Measurements from ENCODE around the gene CIZ1. TPM values are rescaled to one million over a fixed set of nuclear protein-coding genes. Genes with fewer than 3 reads are reported as not detected.

CIZ1 gene
- total and polyA plus RNA-seq, 7 experiments from 2014 or later, result 11.2 to 163 (median 137) TPM

- ATAC-seq (peak; percentile 97), DNase-seq (peak; percentile 82 to 99 (median 92))
- intact Hi-C loops (cut with micrococcal nuclease), result loop anchor here (1.0 to 5.0 kb wide), 8 partner anchors 10 to 383 kb away; partner anchors contain the start of gene TOR2A (in 1 of the 2)
- peaks cover 0 to 6% (median 6%) of the 10 kb centered on the region in 5 donors for H3K36me3 Mint-ChIP-seq
- Histone ChIP-seq H3K27me3 (ENCODE audit: control insufficient read depth in 2 of 2, insufficient read depth in 2 of 2, low read length in 2 of 2) (no peaks in the 10 kb centered on the region), H3K27ac (ENCODE audit: low read depth, low read length) (no peak overlapping the region), H3K36me3 (ENCODE audit: control insufficient read depth in 2 of 3, insufficient read depth in 3 of 3, low read length in 3 of 3) (peaks cover 0 to 57% (median 4%) of the 10 kb centered on the region in 3 experiments), H3K9me3 (ENCODE audit: control insufficient read depth in 2 of 3, low read length in 3 of 3) (no peaks in the 10 kb centered on the region), H3K4me1 (ENCODE audit: control insufficient read depth in 2 of 2, insufficient read depth in 2 of 2, low read length in 2 of 2) (peaks cover 0 to 7% of the 10 kb centered on the region in 2 donors), H3K4me3 (ENCODE audit: low read length) (no peak overlapping the region)
- CTCF ChIA-PET, result interaction anchor here (0.5 to 1.8 kb wide), 15 partner anchors 11 to 1368 kb away, joined by 3 to 13 read pairs (median 3); no protein-coding TSS in a partner anchor
- no peaks in the 10 kb centered on the region for H3K27me3 Mint-ChIP-seq
- peak overlapping the region in 4 of 10 donors; percentile 3 to 59 (median 36) for H3K4me3 Mint-ChIP-seq
- POLR2A ChIA-PET, result interaction anchor here (0.7 to 1.7 kb wide), 6 partner anchors 11 to 1205 kb away, joined by 3 to 5 read pairs (median 3); partner anchors contain the start of gene BBLN
- peak overlapping the region in 8 of 9 donors; percentile 11 to 88 (median 60) for H3K27ac Mint-ChIP-seq
- H3K9me3 Mint-ChIP-seq, result peaks cover 0 to 3% (median 0%) of the 10 kb centered on the region in 11 donors
- peaks cover 6 to 13% (median 7%) of the 10 kb centered on the region in 7 donors for H3K4me1 Mint-ChIP-seq
These were observed 73.5 kb downstream of the CIZ1 start for GRCh38 chr9:128117613-128118471.

GRCh38 chr9:128116104-128117083 is 75.0 kb downstream of the CIZ1 start:
- H3K9me3 ChIP-seq (ENCODE audit: control insufficient read depth in 2 of 3, low read length in 3 of 3), result no peaks in the 10 kb centered on the region
- Mint-ChIP-seq H3K27ac (no peak overlapping the region), H3K27me3 (no peaks in the 10 kb centered on the region), H3K4me1 (peaks cover 6 to 13% (median 7%) of the 10 kb centered on the region in 7 donors), H3K4me3 (no peak overlapping the region), H3K9me3 (peaks cover 0 to 3% (median 0%) of the 10 kb centered on the region in 11 donors), H3K36me3 (peaks cover 0 to 11% (median 8%) of the 10 kb centered on the region in 5 donors)
- DNase-seq (no peak), ATAC-seq (no peak)
- intact Hi-C loops (cut with micrococcal nuclease), result loop anchor here (1.0 to 5.0 kb wide), 8 partner anchors 12 to 381 kb away; partner anchors contain the start of gene TOR2A (in 1 of the 2)
- no peaks in the 10 kb centered on the region for H3K27me3 ChIP-seq (ENCODE audit: control insufficient read depth in 2 of 2, insufficient read depth in 2 of 2, low read length in 2 of 2)
- H3K4me1 ChIP-seq (ENCODE audit: control insufficient read depth in 2 of 2, insufficient read depth in 2 of 2, low read length in 2 of 2), result peaks cover 0 to 7% of the 10 kb centered on the region in 2 donors
- H3K36me3 ChIP-seq (ENCODE audit: control insufficient read depth in 2 of 3, insufficient read depth in 3 of 3, low read length in 3 of 3), result peaks cover 0 to 47% (median 4%) of the 10 kb centered on the region in 3 experiments
- no peak overlapping the region for H3K4me3 ChIP-seq (ENCODE audit: low read length)
- H3K27ac ChIP-seq (ENCODE audit: low read depth, low read length), result no peak overlapping the region
- POLR2A ChIA-PET, result interaction anchor here (0.6 to 0.9 kb wide), 3 partner anchors 45 to 866 kb away, joined by 3 to 7 read pairs (median 3); no protein-coding TSS in a partner anchor
- CTCF ChIA-PET, result interaction anchor here (0.6 to 1.6 kb wide), 7 partner anchors 9 to 186 kb away, joined by 3 to 6 read pairs (median 5); no protein-coding TSS in a partner anchor

Other genes starting within 250 kb of the CIZ1 start
- 100 to 1,000 TPM; 252 to 664 (median 347) TPM for gene EEIG1, start 210.6 kb downstream of the CIZ1 start, total RNA-seq
- 100 to 1,000 TPM; 124 to 297 TPM for gene EEIG1, start 210.6 kb downstream of the CIZ1 start, polyA plus RNA-seq
- gene NAIF1, start 124.3 kb downstream of the CIZ1 start, total RNA-seq, result 10 to 100 TPM; 10.7 to 13.3 (median 11.8) TPM
- gene NAIF1, start 124.3 kb downstream of the CIZ1 start, polyA plus RNA-seq, result 10 to 100 TPM in 1 of 2 donors, 1 to 10 TPM in 1; 8.6 to 14.8 TPM
- gene SLC25A25, start 123.3 kb downstream of the CIZ1 start, total RNA-seq, result 10 to 100 TPM; 12.4 to 26.3 (median 15.1) TPM
- gene SLC25A25, start 123.3 kb downstream of the CIZ1 start, polyA plus RNA-seq, result 10 to 100 TPM in 1 of 2 donors, 1 to 10 TPM in 1; 8.4 to 14.7 TPM
- gene PTGES2, start 63.8 kb downstream of the CIZ1 start, total RNA-seq, result 10 to 100 TPM; 52.0 to 70.8 (median 61.3) TPM
- 10 to 100 TPM; 32.3 to 36.1 TPM for gene PTGES2, start 63.8 kb downstream of the CIZ1 start, polyA plus RNA-seq
- not detected for gene LCN2, start 42.1 kb downstream of the CIZ1 start, total RNA-seq
- gene LCN2, start 42.1 kb downstream of the CIZ1 start, polyA plus RNA-seq, result not detected
- gene BBLN, start 31.3 kb downstream of the CIZ1 start, total RNA-seq, result 10 to 100 TPM; 42.7 to 87.8 (median 48.0) TPM
- 100 to 1,000 TPM in 1 of 2 donors, 10 to 100 TPM in 1; 99.2 to 102 TPM for gene BBLN, start 31.3 kb downstream of the CIZ1 start, polyA plus RNA-seq
- gene DNM1, start 11.8 kb upstream of the CIZ1 start, total RNA-seq, result 1 to 10 TPM in 2 of 5 experiments, under 1 TPM in 3; 0.24 to 2.0 (median 0.94) TPM
- under 1 TPM in 1 of 2 donors, not detected in 1; 0.24 TPM for gene DNM1, start 11.8 kb upstream of the CIZ1 start, polyA plus RNA-seq
- 10 to 100 TPM; 56.5 to 76.6 (median 70.6) TPM for gene GOLGA2, start 84.4 kb upstream of the CIZ1 start, total RNA-seq
- gene GOLGA2, start 84.4 kb upstream of the CIZ1 start, polyA plus RNA-seq, result 1 to 10 TPM; 6.0 to 7.4 TPM
- 10 to 100 TPM in 2 of 5 experiments, 1 to 10 TPM in 3; 8.7 to 17.4 (median 9.8) TPM for gene SWI5, start 84.7 kb upstream of the CIZ1 start, total RNA-seq
- gene SWI5, start 84.7 kb upstream of the CIZ1 start, polyA plus RNA-seq, result 10 to 100 TPM; 34.6 to 36.6 TPM
- gene TRUB2, start 130.9 kb upstream of the CIZ1 start, total RNA-seq, result 10 to 100 TPM; 11.5 to 27.2 (median 21.6) TPM
- gene TRUB2, start 130.9 kb upstream of the CIZ1 start, polyA plus RNA-seq, result 10 to 100 TPM; 19.8 to 26.3 TPM
- gene COQ4, start 131.3 kb upstream of the CIZ1 start, total RNA-seq, result 10 to 100 TPM; 32.9 to 47.2 (median 42.4) TPM
- 10 to 100 TPM; 29.6 to 30.3 TPM for gene COQ4, start 131.3 kb upstream of the CIZ1 start, polyA plus RNA-seq
- gene SLC27A4, start 149.0 kb upstream of the CIZ1 start, total RNA-seq, result 10 to 100 TPM in 4 of 5 experiments, 1 to 10 TPM in 1; 6.4 to 20.1 (median 12.1) TPM
- gene SLC27A4, start 149.0 kb upstream of the CIZ1 start, polyA plus RNA-seq, result 1 to 10 TPM; 6.1 to 7.3 TPM
- 10 to 100 TPM; 32.3 to 72.4 (median 47.5) TPM for gene URM1, start 179.8 kb upstream of the CIZ1 start, total RNA-seq
- gene URM1, start 179.8 kb upstream of the CIZ1 start, polyA plus RNA-seq, result 10 to 100 TPM; 49.9 to 50.0 TPM
- gene CERCAM, start 229.3 kb upstream of the CIZ1 start, total RNA-seq, result 1 to 10 TPM in 1 of 5 experiments, under 1 TPM in 4; 0.19 to 2.2 (median 0.77) TPM
- under 1 TPM; 0.15 to 0.54 TPM for gene CERCAM, start 229.3 kb upstream of the CIZ1 start, polyA plus RNA-seq

All from naive thymus-derived CD4-positive, alpha-beta T cell (primary cell).